Activated effector memory CD4-positive, alpha-beta T cell treated with anti-CD3 and anti-CD28 coated beads, Interleukin-2, amount 50 U/mL, for 16 hours (primary cell): ENCODE data around the gene ENPP6.
"Not testable (repeated sequence)": the region's sequence is repeated elsewhere in the genome, so short reads cannot be mapped to it uniquely, and the experiment has no call there.

ENCODE experiments used
- DNase-seq: peaks from one replicate; pipeline ENCODE4 v3.0.0-alpha.2; 2020

Gene ENPP6

DNA sequence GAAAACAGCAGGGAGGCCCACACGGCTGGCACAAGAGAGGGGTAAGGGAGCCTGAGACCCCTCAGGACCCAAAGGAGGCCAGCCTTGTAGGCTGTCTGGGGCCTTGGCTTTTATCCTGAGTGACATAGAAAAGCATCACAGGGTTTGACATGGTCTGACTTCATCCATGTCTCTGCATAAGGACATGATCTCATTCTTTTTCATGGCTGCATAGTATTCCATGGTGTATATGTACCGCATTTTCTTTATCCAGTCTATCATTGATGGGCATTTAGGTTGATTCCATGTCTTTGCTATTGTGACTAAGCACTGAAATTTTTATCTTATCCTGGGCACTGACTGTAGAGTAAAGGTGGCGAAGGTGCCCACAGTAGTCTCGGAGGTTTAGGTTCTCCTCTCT is 166.4 kb downstream of the ENPP6 start:
- DNase-seq: not testable (repeated sequence)

DNA sequence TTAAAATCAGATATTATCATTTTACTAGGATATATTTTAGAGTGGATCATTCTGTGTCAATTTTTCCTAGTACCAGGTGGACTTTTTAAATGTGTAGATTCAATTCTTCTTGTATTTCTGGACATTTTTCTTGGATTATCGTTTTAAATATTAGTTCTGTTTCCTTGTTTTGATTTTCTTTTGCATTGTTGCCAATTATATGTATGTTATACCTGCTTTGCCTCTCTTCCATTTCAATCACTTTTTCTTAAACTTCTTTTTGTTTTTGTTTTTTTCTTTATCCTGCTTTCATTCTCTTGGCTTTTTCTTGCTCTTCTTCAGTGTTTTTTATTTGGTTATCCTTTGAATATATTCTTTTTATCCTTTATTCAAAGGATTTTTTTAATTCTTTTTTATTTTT is 171.5 kb downstream of the ENPP6 start:
- DNase-seq: no peak

DNA sequence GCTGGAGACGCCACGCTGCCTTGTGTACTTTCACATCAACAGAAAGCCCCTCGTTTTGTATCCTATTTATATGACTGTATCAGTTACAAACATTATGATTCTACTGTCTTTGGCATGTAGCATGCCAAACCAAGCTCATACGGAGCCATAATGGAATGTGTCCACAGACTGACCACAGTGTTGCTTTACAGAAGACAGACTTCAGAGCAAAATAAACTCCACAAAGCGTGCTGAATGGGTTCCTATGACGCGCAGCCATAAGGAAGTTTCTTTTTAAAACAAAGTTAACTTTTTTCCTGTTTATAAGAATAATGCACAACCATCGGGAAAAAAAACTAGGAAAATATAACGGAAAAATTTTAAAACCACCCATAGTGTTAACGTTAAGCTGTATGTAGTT is 176.5 kb downstream of the ENPP6 start:
- no peak for DNase-seq

DNA sequence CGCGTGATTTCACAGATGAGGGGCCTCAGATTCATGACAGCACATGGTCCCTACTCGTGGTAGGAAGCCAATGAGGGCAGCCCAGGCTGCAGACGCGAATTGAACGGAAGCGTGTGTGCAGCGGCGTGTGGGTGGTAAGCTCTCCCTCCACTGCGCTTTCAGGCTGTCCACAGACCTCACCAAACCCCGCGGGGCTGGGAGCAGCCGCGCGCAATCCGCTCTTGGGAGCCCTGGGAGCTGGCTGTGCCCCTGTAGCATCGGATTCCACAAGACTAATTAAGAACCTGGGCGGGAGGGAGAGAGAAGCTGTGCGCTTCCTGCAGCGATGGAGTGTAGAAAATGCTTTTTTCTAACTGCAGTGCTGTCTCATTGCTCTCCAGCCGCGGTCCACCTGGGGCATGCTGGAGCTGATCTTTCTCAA is 177.7 kb downstream of the ENPP6 start:
- no peak for DNase-seq
